Endodermal cell (in vitro differentiated cells): ENCODE data around the gene PARP9. TPM values are rescaled to one million over a fixed set of nuclear protein-coding genes. Genes with fewer than 3 reads are reported as not detected.

Experiments used
- DNase-seq: peaks from one replicate; pipeline ENCODE4 v3.0.0-alpha.2; 2017
- H3K27ac ChIP-seq: 2 replicates; pipeline ENCODE4 v1.5.1; 2013; ENCODE audit warnings: mild to moderate bottlenecking, low read depth, low read length, moderate library complexity
- H3K27me3 ChIP-seq: 2 replicates; pipeline ENCODE4 v1.6.1; 2013; ENCODE audit warnings: mild to moderate bottlenecking, low read length, moderate library complexity; ENCODE audit not compliant: insufficient read depth, control insufficient read depth, poor library complexity, severe bottlenecking
- H3K36me3 ChIP-seq: 2 replicates; pipeline ENCODE4 v1.7.0; 2013; ENCODE audit warnings: mild to moderate bottlenecking, low read length, moderate library complexity; ENCODE audit not compliant: control insufficient read depth, insufficient read depth
- H3K4me1 ChIP-seq: one replicate; pipeline ENCODE4 v1.7.0; 2013; ENCODE audit warnings: low read length; ENCODE audit not compliant: control insufficient read depth, insufficient read depth
- H3K4me3 ChIP-seq: 2 replicates; pipeline ENCODE4 v1.5.1; 2013; ENCODE audit warnings: mild to moderate bottlenecking, low read length, moderate library complexity
- H3K9ac ChIP-seq: 2 replicates; pipeline ENCODE4 v1.6.1; 2013; ENCODE audit warnings: mild to moderate bottlenecking, low read length, moderate library complexity; ENCODE audit not compliant: poor library complexity, severe bottlenecking; ENCODE audit errors: extremely low read depth
- H3K9me3 ChIP-seq: 2 replicates; pipeline ENCODE4 v1.6.1; 2013; ENCODE audit warnings: mild to moderate bottlenecking, low read length, moderate library complexity; ENCODE audit not compliant: control insufficient read depth
- H3K27ac Mint-ChIP-seq: 2 replicates; pipeline ENCODE4 v1.8.0; 2020; ENCODE audit warnings: mixed read lengths
- H3K27me3 Mint-ChIP-seq: 2 replicates; pipeline ENCODE4 v1.8.0; 2021; ENCODE audit warnings: mild to moderate bottlenecking, mixed read lengths; ENCODE audit not compliant: insufficient read depth
- H3K36me3 Mint-ChIP-seq: 2 replicates; pipeline ENCODE4 v1.8.0; 2020; ENCODE audit warnings: low read depth, mixed read lengths
- H3K4me1 Mint-ChIP-seq: 2 replicates; pipeline ENCODE4 v1.8.0; 2020; ENCODE audit warnings: mixed read lengths
- H3K4me3 Mint-ChIP-seq: 2 replicates; pipeline ENCODE4 v1.8.0; 2020; ENCODE audit warnings: mild to moderate bottlenecking, moderate library complexity, mixed read lengths
- H3K9me3 Mint-ChIP-seq: 2 replicates; pipeline ENCODE4 v1.8.0; 2020; ENCODE audit warnings: mild to moderate bottlenecking, mixed read lengths
- CTCF ChIP-seq: fragments of 200-600 bp; sonication (generic); conservative IDR thresholded peaks from 2 replicates; pipeline ENCODE4 v1.5.0; 2021; ENCODE audit warnings: antibody characterized with exemption, mild to moderate bottlenecking
- WGBS, 2 experiments: methylation state at CpG; one replicate each; pipeline versions ENCODE4 v1.1.5 to v1.1.7; 2013; ENCODE audit warnings: missing lambda C conversion rate in 2 of 2, mixed read lengths in 1 of 2; ENCODE audit not compliant: insufficient coverage in 1 of 2, insufficient read length in 1 of 2; 5-methylcytosine and 5-hydroxymethylcytosine counted together
- total RNA-seq, 2 donors: library from RNA; stranded (reverse); fragmentation: NEBNext Ultra II Directional in 1 of 2; extraction: Animal tissue kit (Norgen Biotek cat#: 25700) in 1 of 2; gene quantifications; 2 replicates in 1 of 2; 3 replicates in 1 of 2; pipeline ENCODE4 v1.2.1, GENCODE V29; 2021

PARP9 gene
- total RNA-seq, 2 donors from 2014 or later: 3.7 to 4.3 TPM

DNA sequence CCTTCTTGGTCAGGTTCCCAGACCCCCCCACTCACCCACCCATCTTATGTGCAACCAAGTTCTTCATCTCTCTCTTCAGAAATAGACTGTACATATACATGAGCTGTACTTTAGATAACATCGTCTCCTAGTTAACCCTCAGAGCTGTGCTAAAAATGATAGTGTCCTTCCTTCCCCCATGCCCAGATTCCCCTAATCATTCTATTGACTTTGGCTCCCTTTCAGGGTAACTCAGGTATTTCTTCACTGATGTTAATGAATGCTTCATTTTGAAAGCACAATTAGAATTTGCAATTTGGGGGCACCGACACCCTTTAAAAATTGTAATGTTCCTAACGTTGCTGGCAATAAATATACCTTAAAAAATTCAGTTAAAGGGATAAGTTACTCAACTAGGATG, 10.9 kb downstream of the PARP9 start:
- Mint-ChIP-seq H3K27ac (no peak overlapping the region), H3K9me3 (no peaks in the 10 kb centered on the region), H3K27me3 (no peaks in the 10 kb centered on the region), H3K4me1 (peaks cover 5% of the 10 kb centered on the region), H3K4me3 (no peak overlapping the region), H3K36me3 (no peaks in the 10 kb centered on the region)
- H3K9me3 ChIP-seq: no peaks in the 10 kb centered on the region
- 54 to 100% methylated on average over 1 to 3 of the region's 3 CpGs for WGBS, 2 experiments
- no peaks in the 10 kb centered on the region for H3K27me3 ChIP-seq
- no peaks in the 10 kb centered on the region for H3K4me1 ChIP-seq
- H3K9ac ChIP-seq: no peak overlapping the region
- H3K36me3 ChIP-seq: no peaks in the 10 kb centered on the region
- H3K27ac ChIP-seq: no peak overlapping the region
- no peak overlapping the region for H3K4me3 ChIP-seq
- no peak for TF ChIP-seq CTCF
- DNase-seq: no peak

DNA sequence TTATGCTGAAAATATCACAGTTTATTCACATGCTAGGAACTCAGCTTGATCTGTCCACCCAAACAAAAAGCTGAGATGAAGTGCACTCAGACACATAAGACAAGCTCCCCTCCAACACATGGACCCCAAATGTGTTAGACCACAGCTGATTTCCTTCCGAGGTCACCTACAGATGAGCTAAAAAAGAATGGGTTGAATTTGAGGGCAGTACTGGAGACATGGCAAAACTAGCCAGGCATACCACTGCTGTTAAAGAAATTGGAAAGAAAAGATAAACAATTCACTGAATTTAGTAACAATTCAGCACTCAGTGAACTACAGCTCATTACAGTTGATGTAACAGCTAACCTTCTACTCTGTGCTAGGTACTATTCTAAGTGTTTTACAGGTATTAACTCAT, 15.5 kb downstream of the PARP9 start:
- no peaks in the 10 kb centered on the region for H3K4me1 ChIP-seq
- H3K4me1 Mint-ChIP-seq: no peaks in the 10 kb centered on the region
- no peaks in the 10 kb centered on the region for H3K9me3 ChIP-seq
- H3K4me3 ChIP-seq: no peak overlapping the region
- TF ChIP-seq CTCF: no peak
- no peak overlapping the region for H3K4me3 Mint-ChIP-seq
- H3K27me3 ChIP-seq: no peaks in the 10 kb centered on the region
- no peaks in the 10 kb centered on the region for H3K27me3 Mint-ChIP-seq
- no peaks in the 10 kb centered on the region for H3K36me3 Mint-ChIP-seq
- peak; percentile 9 for DNase-seq
- no peak overlapping the region for H3K27ac ChIP-seq
- no peak overlapping the region for H3K9ac ChIP-seq
- H3K9me3 Mint-ChIP-seq: no peaks in the 10 kb centered on the region
- 89% methylated on average over 1 of the region's 1 CpG; no CpG with 5 or more reads in 1 of the 2 experiments for WGBS, 2 experiments
- no peaks in the 10 kb centered on the region for H3K36me3 ChIP-seq
- H3K27ac Mint-ChIP-seq: no peak overlapping the region

DNA sequence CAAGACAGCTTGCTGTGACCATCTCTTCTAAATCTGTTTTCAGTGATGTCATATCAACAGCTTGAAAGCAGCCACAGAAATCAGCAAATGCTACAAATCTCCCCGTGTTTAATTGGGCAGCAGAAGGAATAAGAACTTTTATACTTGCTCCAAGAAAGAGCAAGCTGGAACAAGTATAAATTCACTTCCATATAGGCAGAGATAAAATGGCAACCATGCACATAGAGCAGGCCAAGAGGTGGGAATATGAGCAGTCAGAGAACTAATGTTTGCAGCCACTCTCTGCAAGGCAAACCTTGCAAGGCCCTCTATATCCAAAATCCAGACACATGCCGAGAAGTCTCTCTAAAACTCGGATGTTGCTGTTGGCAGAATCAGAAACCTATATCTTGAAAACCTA, 16.0 kb downstream of the PARP9 start:
- WGBS, 2 experiments: 82 to 92% methylated on average over 3 of the region's 3 CpGs
- DNase-seq: peak; percentile 6
- Histone ChIP-seq H3K27ac (no peak overlapping the region), H3K4me3 (no peak overlapping the region), H3K9ac (no peak overlapping the region), H3K4me1 (no peaks in the 10 kb centered on the region), H3K27me3 (no peaks in the 10 kb centered on the region), H3K36me3 (no peaks in the 10 kb centered on the region), H3K9me3 (no peaks in the 10 kb centered on the region)
- H3K4me3 Mint-ChIP-seq: no peak overlapping the region
- no peak for TF ChIP-seq CTCF
- H3K27ac Mint-ChIP-seq: no peak overlapping the region
- H3K36me3 Mint-ChIP-seq: no peaks in the 10 kb centered on the region
- no peaks in the 10 kb centered on the region for H3K4me1 Mint-ChIP-seq
- H3K9me3 Mint-ChIP-seq: no peaks in the 10 kb centered on the region
- no peaks in the 10 kb centered on the region for H3K27me3 Mint-ChIP-seq
